HG03095 (cell line): ENCODE measurements around the gene TAF3.
A peak's percentile ranks its signal among the peaks of the same experiment; 100 is the strongest.

ENCODE experiments used
- ATAC-seq: cut with Tn5 transposase; IDR thresholded peaks from one replicate; pipeline ENCODE4 v1.9.1; 2021; ENCODE audit warnings: moderate library complexity; ENCODE audit not compliant: unreplicated experiment

TAF3 gene

GRCh38 chr10:8043569-8044306, 225.4 kb downstream of the TAF3 start:
- no peak for ATAC-seq

- ATAC-seq, result no peak
Measured at GRCh38 chr10:8044331-8044907, 226.1 kb downstream of the TAF3 start.

GRCh38 chr10:8044908-8045725, 226.8 kb downstream of the TAF3 start:
- no peak for ATAC-seq

GRCh38 chr10:8045726-8046494, 227.6 kb downstream of the TAF3 start:
- no peak for ATAC-seq

- ATAC-seq, result no peak
Measured at GRCh38 chr10:8047452-8048280, 229.4 kb downstream of the TAF3 start.

- no peak for ATAC-seq
Measured at GRCh38 chr10:8048281-8049008, 230.1 kb downstream of the TAF3 start.

- no peak for ATAC-seq
Measured at GRCh38 chr10:8049045-8049864, 230.9 kb downstream of the TAF3 start.

- no peak for ATAC-seq
Measured at GRCh38 chr10:8049865-8050555, 231.7 kb downstream of the TAF3 start.

GRCh38 chr10:8050556-8051108, 232.3 kb downstream of the TAF3 start:
- ATAC-seq, result no peak

- ATAC-seq, result no peak
Measured at GRCh38 chr10:8051109-8051821, 233.0 kb downstream of the TAF3 start.

GRCh38 chr10:8051851-8052257, 233.5 kb downstream of the TAF3 start:
- ATAC-seq, result no peak

- ATAC-seq, result no peak
Measured at GRCh38 chr10:8052341-8052955, 234.1 kb downstream of the TAF3 start.

- no peak for ATAC-seq
Measured at GRCh38 chr10:8052956-8053445, 234.7 kb downstream of the TAF3 start.

- peak; percentile 75 for ATAC-seq
Measured at GRCh38 chr10:8053446-8054243, 235.3 kb downstream of the TAF3 start.

- ATAC-seq, result no peak
Measured at GRCh38 chr10:8054244-8054493, 235.9 kb downstream of the TAF3 start.
